Head of caudate nucleus (tissue), 42 donors: ENCODE measurements around the gene KANSL1.

ENCODE experiments used
- DNase-seq, 42 donors: peaks; one replicate each; pipeline versions ENCODE4 v3.0.0 to v3.0.0-alpha.2; 2020 to 2021; ENCODE audit warnings: mixed read lengths in 7 of 42
- intact Hi-C: fragments of 100-400 bp; cut with DNase I; formaldehyde crosslinking; loops from one replicate; pipeline ENCODE4 v1.15.0; 2022

Gene KANSL1

DNA sequence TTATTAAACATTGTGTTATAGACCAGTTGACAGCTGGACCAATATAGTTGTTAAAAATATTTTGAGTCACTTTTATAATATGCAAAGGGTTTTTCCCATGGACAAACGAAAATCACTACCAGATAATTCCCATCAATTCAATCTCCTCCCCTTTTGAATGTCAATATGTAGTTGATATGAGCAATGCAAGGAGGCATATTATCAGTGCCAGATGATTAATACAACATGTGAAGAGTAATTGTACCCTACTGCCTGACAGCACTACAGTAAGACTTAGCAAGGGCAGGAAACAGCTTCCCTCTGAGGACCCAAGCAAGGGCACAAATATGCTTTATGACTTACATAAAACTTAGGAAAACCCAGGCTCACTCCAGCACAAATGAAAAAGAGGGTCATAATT, 17.3 kb downstream of the KANSL1 start:
- no peak for DNase-seq
- intact Hi-C loops, result no loop called here

DNA sequence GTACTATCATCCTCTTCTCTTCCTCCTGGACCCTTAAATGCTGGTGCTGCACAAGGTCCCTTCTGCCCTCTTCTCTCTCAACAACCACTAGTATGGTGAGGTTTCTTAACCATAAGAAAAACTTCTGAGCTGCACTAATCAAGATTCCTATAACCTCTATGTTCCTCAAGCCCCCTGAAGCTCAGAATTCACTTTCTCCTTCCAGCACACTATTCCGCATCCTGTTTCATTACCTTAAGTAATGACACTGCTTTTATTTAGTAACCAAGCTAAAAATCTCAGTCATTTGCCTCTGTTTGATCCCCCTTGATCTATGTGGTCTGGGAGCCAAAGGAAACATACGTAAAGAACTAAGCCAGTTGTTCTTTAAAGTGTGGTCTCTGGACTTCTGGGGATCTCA, 20.1 kb downstream of the KANSL1 start:
- intact Hi-C loops, result no loop called here
- DNase-seq, result no peak

DNA sequence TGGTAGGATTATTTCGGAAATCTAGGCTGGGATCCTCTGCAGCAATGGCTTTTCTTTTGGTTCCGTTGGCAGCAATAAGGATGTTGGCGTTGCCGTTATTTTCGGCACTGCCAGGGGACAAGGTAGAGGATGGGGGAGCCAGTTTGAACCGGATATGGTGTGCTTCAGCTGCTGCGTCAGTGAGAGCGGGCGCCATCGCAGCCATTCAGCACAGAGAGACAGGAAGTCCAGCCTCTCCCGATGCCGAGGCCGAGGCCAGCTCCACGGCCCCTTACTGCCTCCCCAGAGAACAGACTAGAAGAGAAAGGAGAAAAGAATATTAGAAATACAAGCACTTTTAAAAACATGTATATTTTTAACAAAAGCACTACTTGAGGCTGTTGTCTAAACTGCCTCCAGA, 21.3 kb downstream of the KANSL1 start:
- DNase-seq, result no peak
- intact Hi-C loops, result no loop called here

DNA sequence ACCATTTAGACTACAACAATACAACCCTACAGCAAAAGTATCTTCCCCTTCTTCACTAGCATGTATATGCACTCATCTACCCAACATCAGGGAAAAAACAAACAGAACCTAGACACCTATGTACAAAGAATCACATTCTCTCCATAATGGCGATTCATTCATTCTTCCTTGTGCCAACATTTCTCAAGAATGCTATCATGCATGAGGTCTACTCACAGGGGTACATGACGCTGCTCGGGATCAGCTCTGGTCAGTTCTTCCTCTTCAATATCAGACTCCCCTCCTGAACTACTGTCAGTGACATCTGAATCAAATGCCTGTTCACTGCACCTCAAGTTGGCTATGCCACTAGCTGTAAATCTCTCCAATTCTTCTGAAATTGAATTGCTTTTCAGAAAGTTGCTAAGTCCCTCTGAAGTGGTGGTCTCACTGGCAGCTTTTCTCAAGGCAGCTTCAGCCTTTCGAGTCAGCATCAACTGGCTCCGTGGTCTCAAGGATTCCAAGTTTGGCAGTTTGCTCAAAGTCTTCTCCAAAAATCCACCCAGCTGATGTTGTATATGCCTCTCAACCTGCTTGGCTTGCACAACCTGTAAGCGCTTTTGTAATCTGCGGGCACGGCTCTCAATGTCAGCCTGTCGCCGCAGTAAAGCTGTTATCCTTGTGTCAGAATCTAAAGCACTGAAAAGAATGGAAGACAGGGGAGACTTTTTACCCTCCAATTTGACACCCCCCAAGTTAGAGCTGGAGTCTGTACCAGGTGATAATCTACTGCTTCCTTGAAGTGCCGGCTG, 22.4 kb downstream of the KANSL1 start:
- intact Hi-C loops, result no loop called here
- no peak for DNase-seq

DNA sequence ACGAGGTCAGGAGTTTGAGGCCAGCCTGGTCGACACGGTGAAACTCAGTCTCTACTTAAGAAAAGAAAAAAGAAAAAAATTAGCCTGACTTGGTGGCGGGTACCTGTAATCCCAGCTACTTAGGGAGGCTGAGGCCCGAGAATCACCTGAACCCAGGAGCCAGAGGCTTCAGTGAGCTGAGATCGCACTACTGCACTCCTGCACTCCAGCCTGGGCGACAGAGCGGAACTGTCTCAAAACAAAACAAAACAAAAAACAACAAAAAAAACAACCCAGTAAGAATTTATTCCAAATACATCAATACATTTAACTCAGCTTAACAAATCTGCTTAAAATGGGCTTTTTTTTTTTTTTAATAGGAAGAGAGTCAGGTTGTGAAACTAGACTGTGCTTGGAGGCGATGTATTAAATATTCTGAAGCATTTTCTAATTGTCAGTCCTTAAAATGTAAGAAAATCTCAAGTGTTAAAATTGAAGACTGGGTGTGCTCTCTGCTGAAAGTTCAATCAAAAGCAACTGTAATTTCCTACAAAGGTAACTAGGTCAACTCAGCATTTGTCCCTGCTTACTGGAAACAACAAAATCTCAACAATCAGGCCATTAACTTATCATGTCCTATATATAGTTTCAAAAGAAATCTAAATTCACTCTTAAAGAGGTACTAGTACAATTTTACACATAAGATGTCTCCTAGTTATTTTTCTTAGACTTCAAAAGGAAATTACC, 23.2 kb downstream of the KANSL1 start:
- no peak for DNase-seq
- intact Hi-C loops, result no loop called here

DNA sequence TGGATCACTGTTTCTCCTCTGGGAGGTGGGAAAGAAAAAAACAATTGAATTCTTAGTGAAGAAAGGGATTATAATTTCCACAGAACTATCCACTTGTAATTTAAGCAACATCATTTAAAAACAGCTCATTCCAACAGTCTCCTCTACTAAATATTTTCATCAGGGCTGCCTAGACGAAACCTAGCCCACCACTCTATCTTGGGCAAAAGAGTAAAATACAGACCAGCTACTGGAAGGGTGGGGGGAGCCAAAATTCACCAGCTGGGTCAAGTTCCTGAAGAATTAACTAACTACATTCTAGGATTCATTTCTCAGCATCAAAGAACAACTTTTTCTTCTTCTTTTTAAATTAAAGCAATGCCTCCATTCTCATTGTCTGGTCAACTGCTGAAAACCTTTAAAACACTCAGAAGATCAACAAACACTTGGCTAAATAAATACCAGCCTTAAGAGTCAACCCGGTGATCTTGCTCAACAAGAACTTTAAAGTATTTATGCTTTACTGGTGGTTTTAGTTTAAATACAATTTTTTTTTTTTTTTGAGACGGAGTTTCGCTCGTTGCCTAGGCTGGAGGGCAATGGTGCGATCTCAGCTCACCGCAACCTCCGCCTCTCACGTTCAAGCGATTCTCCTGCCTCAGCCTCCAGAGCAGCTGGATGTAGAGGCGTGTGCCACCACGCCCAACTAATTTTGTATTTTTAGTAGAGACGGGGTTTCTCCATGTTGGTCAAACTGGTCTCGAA, 25.2 kb downstream of the KANSL1 start:
- DNase-seq, result no peak
- intact Hi-C loops, result no loop called here

DNA sequence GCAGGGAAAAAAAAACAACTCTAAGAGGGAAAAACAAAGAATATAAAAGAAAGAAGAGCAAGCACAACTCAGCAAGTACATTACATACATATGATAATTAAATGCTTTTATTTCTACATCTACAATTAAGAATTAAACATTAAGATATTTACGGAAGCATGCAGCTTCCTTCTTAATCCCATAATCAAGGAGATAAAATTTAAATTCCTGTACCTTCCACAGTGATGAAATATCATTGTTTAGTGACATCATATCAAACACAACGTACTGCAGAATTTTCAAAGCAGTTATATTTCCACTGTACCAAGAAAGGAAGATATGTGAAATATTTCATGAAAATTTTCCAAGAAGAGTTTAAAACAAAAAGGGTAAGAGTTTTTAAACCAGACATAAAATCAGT, 26.0 kb downstream of the KANSL1 start:
- intact Hi-C loops, result no loop called here
- DNase-seq, result no peak

DNA sequence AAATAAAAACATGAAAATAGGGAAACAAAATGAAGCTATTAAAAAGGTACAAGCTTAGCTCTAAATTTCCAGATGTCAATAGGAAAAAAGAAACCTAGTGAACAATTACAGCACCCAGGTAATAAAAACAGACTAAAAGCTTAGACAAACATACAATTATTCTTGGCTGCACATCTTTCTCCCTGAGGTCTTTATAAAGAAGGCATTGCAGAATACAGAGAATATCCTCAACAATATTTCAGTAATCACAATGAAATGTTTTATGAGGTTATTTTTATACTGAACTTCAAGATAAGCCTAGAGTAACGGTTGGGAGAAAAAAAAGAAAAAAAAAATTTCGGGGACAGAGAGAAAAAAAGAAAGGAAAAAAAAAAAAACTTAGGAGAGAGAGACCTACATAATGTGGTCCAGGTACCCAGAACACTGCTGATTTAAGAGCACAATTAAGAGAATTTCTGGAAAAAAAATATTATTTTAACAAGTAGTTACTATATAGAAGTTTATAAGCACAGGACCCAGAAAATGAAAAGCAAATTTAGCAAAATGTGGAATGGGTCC, 26.5 kb downstream of the KANSL1 start:
- intact Hi-C loops, result no loop called here
- no peak for DNase-seq

DNA sequence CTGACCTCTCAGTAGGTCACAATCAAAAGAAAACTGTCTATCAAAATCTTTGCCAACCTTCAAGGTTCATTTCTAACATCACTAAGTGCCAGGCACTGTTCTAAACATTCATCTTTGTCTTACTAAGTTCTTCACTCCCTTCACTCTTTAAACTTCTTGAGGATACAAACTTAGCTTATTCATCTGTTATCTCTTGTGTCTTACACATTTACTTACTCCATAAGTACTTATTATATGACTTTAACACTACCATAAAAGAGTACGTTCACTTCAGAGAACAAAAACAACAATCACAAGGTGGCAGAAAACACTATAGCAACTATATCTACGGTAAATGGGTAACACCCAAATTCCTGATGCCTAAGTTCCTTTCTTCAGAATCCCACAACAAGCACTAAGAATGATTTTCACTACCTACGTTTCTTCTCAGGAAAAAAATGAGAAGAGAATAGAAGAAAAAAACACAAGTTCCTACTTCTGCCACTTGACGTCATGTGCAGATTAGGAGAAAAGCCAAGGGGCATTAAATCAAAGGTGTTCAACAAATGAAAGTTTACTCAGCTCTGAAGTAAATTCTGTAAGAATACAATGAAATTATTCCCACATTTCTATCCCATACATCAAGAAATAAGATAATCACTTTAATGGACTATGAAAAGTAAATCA, 29.2 kb downstream of the KANSL1 start:
- intact Hi-C loops, result no loop called here
- DNase-seq, result no peak

DNA sequence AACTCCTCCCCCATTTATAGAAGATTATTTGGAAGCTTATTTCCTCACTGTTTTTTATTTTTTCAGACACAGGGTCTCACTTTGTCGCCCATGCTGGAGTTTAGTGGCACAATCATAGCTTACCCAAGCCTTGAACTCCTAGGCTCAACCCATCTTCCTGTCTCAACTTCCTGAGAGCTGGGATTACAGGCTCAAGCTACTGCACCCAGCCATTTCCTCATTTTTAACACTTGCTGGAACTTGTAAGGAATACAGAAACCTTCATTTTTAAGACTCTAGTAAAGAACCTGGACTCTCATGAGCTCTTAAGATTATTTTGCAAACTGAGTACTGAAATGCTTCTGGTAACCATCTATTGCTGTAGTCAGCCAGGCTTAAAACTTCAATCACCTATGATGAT, 29.9 kb downstream of the KANSL1 start:
- no peak for DNase-seq
- intact Hi-C loops, result no loop called here

DNA sequence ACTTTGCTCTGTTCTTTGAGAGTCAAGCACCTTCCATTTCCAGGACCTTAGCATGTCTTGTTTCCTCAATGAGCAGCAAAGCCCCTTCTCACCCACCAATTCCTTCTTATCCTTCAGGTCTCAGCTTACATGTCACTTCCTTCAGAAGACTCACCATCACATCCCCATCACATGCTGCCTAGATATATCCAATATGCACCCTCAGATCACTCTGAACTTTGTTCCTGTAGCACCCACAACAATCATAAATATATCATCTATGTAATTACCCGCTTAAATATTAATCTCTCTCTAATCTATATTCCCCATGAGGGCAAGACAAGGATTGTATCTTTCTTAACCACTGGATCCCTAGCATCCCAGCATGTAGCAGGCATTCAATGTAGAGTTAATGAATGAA, 30.4 kb downstream of the KANSL1 start:
- intact Hi-C loops, result no loop called here
- DNase-seq, result no peak

GRCh38 chr17:46160169-46160568, 33.1 kb downstream of the KANSL1 start:
- no peak for DNase-seq
- intact Hi-C loops, result no loop called here

- DNase-seq, result no peak
- intact Hi-C loops, result no loop called here
These were observed 33.5 kb downstream of the KANSL1 start for GRCh38 chr17:46159686-46160085.

GRCh38 chr17:46158323-46159296, 34.6 kb downstream of the KANSL1 start:
- intact Hi-C loops, result no loop called here
- DNase-seq, result no peak

DNA sequence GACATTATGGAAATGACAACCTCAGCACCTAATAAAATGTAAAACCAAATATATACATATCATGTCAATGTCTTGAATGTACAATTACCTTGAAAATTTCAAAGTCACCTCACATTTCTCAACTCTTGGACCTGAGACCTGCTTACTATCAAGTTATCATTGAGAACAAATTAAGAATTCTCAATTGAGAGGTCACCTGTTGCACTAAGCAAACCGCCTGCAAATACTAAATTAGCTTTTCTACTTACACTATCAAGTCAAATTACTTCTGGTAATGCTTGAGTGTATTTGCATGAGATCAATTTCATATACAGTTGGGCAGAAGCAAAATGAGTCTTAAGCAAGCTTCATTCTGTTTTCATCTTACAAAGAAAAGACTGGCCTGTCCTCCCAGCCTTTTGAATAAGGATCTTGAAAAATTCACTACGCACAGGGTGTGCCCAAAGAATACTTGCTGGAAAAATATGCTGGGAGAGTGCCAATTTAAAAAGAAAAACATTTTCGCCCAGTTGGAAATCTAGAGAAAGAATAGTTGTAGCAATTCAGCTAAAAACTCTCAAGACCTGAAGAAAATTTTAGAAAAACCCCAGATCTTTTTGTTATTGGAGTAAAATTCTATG, 35.7 kb downstream of the KANSL1 start:
- intact Hi-C loops, result no loop called here
- no peak for DNase-seq

- DNase-seq, result peak in 1 of 42 donors; percentile 58
- intact Hi-C loops, result no loop called here
These were observed 38.9 kb downstream of the KANSL1 start for GRCh38 chr17:46154151-46154816.

GRCh38 chr17:46152423-46152822, 40.8 kb downstream of the KANSL1 start:
- DNase-seq, result no peak
- intact Hi-C loops, result no loop called here
